Measurements from ENCODE around the gene OR10H5. TPM values are rescaled to one million over a fixed set of nuclear protein-coding genes. Genes with fewer than 3 reads are reported as not detected.
"Not testable (repeated sequence)": the region's sequence is repeated elsewhere in the genome, so short reads cannot be mapped to it uniquely, and the experiment has no call there.

Gene OR10H5
- total RNA-seq, 2 experiments from 2014 or later = not detected

DNA sequence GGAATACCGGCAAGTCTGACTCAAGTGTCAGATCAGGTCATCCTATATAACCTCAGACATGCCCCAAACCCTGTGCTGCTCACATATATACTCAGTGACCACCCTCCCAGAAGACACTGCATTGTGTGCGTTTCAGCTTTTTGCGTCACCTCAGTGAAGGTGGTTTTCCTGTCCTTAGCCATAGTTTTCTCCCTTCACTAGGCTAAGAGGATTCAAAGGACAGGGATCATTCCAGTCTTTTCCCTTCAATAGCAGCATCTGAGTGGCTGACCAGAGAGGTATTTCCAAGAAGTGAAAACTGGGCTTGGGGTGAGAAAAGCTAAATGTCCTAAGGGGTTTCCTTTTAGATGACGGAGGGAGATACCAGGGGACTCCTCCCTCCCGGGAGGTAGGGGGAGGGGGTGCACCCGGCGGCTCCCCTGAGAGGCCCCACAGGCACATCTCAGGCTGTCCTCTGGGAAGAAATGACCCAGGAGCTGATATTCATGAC lies 40.7 kb downstream of the OR10H5 start:
- ChIA-PET CTCF (ENCODE audit: unreplicated experiment) (no interaction called here), POLR2A (no interaction called here)
- DNase-seq (ENCODE audit: low spot score) = no peak
- intact Hi-C loops (cut with micrococcal nuclease; ENCODE audit: unreplicated experiment) = no loop called here
- Histone ChIP-seq H2AFZ (ENCODE audit: low read length) (no peak overlapping the region), H3K9me2 (ENCODE audit: insufficient read depth, low read length) (no peaks in the 10 kb centered on the region), H3K36me3 (ENCODE audit: insufficient read depth, low read length) (no peaks in the 10 kb centered on the region), H3K79me2 (ENCODE audit: insufficient read depth, low read depth, low read length) (no peaks in the 10 kb centered on the region), H3K4me2 (ENCODE audit: low read length) (no peak overlapping the region), H3K4me3 (ENCODE audit: low read depth, low read length, poor library complexity, severe bottlenecking) (no peak overlapping the region), H4K20me1 (ENCODE audit: insufficient read depth, low read length) (no peaks in the 10 kb centered on the region), H3K9me3 (ENCODE audit: low read length) (no peaks in the 10 kb centered on the region), H3K27ac (ENCODE audit: low read depth, low read length, poor library complexity, severe bottlenecking) (no peak overlapping the region), H3K4me1 (ENCODE audit: insufficient read depth, low read length, poor library complexity, severe bottlenecking) (no peaks in the 10 kb centered on the region)
- TF ChIP-seq CTCF (conservative IDR thresholded peaks at IDR 0.05; ENCODE audit: low read length) (no peak), EZH2phosphoT487 (IDR thresholded peaks at IDR 0.05; ENCODE audit: borderline replicate concordance, low read depth, low read length) (no peak)
- BruUV-seq (replicated peaks) = no TSS peak

- H4K20me1 ChIP-seq (ENCODE audit: insufficient read depth, low read length); H3K36me3 ChIP-seq (ENCODE audit: insufficient read depth, low read length); DNase-seq (ENCODE audit: low spot score); POLR2A ChIA-PET; CTCF ChIA-PET (ENCODE audit: unreplicated experiment); BruUV-seq (replicated peaks); H3K79me2 ChIP-seq (ENCODE audit: insufficient read depth, low read depth, low read length); H2AFZ ChIP-seq (ENCODE audit: low read length); intact Hi-C loops (cut with micrococcal nuclease; ENCODE audit: unreplicated experiment); H3K4me2 ChIP-seq (ENCODE audit: low read length); H3K4me3 ChIP-seq (ENCODE audit: low read depth, low read length, poor library complexity, severe bottlenecking); H3K9me3 ChIP-seq (ENCODE audit: low read length); H3K9me2 ChIP-seq (ENCODE audit: insufficient read depth, low read length); H3K4me1 ChIP-seq (ENCODE audit: insufficient read depth, low read length, poor library complexity, severe bottlenecking); H3K27ac ChIP-seq (ENCODE audit: low read depth, low read length, poor library complexity, severe bottlenecking): not testable (repeated sequence)
These were observed 41.3 kb downstream of the OR10H5 start for GRCh38 chr19:15828611-15829305.

DNA sequence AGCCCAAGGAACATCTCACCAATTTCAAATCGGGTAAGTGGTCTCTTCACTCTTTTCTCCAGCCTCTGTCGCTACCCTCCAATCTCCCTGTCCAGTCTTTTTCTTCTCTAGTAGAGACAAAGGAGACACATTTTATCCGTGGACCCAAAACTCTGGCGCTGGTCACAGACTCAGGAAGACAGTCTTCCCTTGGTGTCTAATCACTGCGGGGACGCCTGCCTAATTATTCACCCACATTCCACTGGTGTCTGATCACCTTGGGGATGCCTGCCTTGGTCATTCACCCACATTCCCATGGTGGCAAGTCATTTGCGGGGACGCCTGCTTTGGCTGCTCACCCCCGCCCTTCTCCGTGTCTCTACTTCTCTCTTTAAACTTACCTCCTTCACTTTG lies 41.8 kb downstream of the OR10H5 start:
- Histone ChIP-seq H3K4me2 (ENCODE audit: low read length) (no peak overlapping the region), H3K4me1 (ENCODE audit: insufficient read depth, low read length, poor library complexity, severe bottlenecking) (no peaks in the 10 kb centered on the region), H2AFZ (ENCODE audit: low read length) (no peak overlapping the region), H4K20me1 (ENCODE audit: insufficient read depth, low read length) (no peaks in the 10 kb centered on the region), H3K27ac (ENCODE audit: low read depth, low read length, poor library complexity, severe bottlenecking) (no peak overlapping the region), H3K9me2 (ENCODE audit: insufficient read depth, low read length) (no peaks in the 10 kb centered on the region), H3K79me2 (ENCODE audit: insufficient read depth, low read depth, low read length) (no peaks in the 10 kb centered on the region), H3K9me3 (ENCODE audit: low read length) (no peaks in the 10 kb centered on the region), H3K4me3 (ENCODE audit: low read depth, low read length, poor library complexity, severe bottlenecking) (no peak overlapping the region), H3K36me3 (ENCODE audit: insufficient read depth, low read length) (no peaks in the 10 kb centered on the region)
- no TSS peak for BruUV-seq (replicated peaks)
- ChIA-PET POLR2A (no interaction called here), CTCF (ENCODE audit: unreplicated experiment) (no interaction called here)
- TF ChIP-seq EZH2phosphoT487 (IDR thresholded peaks at IDR 0.05; ENCODE audit: borderline replicate concordance, low read depth, low read length) = no peak
- TF ChIP-seq CTCF (conservative IDR thresholded peaks at IDR 0.05; ENCODE audit: low read length) = no peak
- intact Hi-C loops (cut with micrococcal nuclease; ENCODE audit: unreplicated experiment) = no loop called here
- DNase-seq (ENCODE audit: low spot score) = no peak

Measured in OCI-LY7 (cell line).